NCI-H526 (cell line): ENCODE results near the gene SLC4A1AP.
A peak's percentile ranks its signal among the peaks of the same experiment; 100 is the strongest.
"Not testable (repeated sequence)": the region's sequence is repeated elsewhere in the genome, so short reads cannot be mapped to it uniquely, and the experiment has no call there.

Source experiments
- DNase-seq, 2 experiments: peaks; one replicate each; lab custom pipeline; 2025; lab: John Stamatoyannopoulos, UW

The SLC4A1AP gene

DNA sequence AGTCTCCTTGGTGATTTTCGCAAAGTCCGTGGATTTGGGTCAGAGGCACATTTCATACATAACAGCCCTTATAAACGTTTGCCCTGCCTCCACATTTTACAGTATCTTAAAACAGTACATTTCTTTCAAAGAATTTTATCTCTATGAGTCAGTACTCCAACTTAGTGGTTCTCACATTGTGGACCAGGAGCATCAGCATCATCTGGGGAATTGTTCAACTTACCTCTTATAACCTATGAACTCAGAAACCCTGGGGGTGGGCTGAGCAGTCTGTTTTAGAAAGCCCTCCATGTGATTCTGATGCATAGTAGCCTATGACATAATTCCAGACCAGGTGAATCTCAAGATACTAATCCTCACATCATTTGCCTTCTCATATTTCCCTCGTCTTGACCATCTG is 12.6 kb upstream of the SLC4A1AP start:
- DNase-seq: no peak

DNA sequence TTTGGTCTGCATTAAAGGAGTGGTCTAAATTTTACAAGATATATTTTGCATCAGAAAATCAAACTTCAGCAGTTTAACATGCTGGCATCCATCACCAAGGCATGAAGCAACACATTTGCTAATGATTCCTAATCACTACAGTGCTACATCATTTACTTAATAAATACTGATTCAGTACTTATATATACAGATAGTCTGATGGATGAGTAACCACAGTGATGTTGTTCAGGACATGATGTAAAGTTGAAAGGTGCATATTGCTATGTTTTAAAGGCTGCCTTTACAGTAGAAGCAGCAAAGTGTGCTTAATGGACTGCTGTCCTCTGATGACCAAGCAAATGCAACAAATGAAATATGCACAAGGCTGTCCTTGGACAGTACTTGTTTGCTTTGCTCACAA is 11.3 kb upstream of the SLC4A1AP start:
- DNase-seq: no peak

DNA sequence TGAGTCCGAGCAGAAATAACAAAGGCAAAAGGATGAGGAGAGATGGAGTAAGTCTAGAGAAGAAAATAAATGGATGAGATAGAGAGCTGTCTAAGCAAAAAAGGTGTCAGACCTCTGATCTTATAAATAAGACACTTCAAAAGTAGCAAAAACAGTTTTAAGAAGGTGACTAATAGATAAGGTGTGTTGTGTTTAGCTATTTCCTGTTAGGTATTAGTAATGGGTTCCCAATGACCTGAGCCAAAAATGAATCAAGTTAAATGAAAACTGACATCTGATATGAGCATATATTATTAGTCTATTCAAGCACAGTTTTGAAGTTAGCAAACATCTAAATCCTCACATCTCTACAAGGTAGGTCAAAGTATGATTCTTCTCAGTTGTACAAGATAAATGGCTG is 10.9 kb upstream of the SLC4A1AP start:
- no peak for DNase-seq

DNA sequence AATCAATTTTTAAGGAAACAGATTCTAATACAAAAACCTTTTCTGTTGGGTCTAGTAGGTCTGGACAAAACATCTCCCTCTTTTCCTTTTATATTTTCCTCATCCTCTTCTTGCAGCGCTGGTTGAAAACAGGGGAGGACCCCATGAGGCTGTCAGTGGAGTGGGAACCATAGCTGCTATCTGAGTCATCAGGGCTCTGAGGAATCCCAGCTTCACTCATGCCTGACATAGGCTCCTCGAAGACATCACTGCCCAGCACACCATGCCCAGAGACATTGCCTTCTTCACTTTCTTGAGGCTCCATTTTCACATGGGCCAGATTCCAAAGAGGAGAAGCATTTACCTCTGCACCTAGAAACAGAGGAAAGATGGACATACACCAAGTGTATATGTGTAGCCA is 10.3 kb upstream of the SLC4A1AP start:
- DNase-seq: no peak

DNA sequence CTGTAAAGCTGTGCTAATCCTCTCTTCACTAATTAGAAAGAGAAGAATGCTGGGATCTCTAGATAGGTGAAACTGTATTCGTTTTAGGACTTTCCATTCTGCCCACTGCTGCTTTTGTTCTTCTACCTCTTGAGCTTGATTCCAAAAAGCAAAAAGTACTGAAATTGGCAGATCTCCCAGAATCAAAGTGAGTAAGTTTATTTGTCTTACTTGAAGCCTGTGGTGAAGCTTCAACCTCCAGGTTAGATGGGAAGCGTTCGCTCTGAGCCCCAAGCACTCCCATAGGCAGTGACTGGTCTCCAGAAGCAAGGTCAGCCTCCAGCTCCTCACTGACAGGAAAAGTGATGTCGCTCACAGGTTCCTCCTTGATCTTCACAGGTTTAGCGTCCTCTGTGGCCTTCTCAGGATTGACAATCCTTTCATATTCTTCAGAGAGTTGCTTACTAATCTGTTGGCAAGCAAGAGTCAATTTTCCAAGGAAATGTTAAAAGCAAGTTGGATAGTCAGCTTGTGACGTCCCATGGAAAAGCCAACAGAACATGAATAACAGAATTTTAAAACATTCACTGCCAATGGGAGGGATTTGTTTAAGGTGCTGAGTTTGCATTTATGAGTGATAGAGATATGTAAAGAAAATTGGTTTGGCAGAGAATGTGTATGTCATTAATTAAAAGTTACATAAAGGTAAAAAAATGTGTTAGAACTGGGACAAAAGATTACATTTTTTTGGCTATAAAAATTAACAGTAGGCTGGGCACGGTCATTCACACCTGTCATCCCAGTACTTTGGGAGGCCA is 8.3 kb upstream of the SLC4A1AP start:
- no peak for DNase-seq

DNA sequence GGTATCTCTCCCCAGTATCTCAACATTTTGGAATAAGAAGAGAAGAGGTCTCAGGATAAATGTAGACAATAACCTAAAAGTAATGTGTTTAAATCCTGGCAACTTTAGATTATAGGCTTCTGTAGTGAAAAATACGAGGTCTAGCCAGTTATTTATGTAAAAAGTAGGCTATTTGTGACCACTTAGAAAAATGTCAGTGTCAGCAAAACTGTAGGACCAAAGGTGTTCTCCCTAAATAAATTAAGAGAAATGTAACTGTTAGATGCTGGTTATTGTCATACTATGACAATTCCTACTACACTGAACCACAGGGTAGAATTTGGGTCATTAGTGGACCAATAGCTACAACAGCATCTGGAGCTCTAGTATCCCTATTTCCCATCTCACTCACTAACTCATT is 2.3 kb upstream of the SLC4A1AP start:
- no peak for DNase-seq

DNA sequence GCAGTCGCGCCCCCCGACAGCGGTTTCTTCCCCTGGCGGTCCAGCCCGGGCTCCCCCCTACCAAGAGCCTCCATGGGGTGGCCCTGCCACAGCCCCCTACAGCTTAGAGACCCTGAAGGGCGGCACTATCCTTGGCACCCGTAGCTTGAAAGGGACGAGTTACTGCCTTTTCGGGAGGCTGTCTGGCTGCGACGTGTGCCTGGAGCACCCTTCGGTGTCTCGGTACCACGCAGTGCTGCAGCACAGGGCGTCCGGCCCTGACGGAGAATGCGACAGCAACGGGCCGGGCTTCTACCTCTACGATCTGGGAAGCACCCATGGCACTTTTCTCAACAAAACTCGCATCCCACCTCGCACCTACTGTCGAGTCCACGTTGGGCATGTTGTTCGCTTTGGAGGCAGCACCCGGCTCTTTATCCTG is 475 bp downstream of the SLC4A1AP start:
- peak in 1 of 2 experiments; percentile 33 for DNase-seq

DNA sequence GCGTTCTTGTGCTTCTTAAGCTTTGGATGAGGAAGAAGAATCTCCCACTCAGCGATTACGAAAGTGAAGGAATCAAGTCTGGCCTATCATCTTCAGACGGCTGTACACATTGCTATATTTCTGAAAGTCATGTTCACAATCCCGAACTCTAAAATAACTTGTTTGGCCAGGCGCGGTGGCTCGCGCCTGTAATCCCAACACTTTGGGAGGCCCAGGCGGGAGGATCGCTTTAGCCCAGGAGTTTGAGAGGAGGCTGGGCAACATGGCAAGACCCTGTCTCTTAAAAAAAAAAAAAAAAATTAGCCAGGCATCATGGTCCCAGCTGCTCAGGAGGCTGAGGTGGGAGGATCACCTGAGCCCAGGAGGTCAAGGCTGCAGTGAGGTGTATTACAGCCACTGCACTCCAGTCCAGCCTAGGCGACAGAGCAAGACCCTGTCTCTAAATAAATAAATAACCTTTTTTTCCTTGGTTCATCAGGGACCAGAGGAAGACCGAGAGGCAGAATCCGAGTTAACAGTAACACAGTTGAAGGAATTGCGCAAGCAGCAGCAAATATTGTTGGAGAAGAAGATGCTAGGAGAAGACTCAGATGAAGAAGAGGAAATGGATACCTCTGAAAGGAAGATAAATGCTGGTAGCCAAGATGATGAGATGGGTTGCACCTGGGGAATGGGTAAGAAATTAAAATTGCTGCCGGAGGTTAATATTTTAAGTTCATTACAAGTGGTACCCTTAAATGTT is 1.1 kb downstream of the SLC4A1AP start:
- DNase-seq: no peak

DNA sequence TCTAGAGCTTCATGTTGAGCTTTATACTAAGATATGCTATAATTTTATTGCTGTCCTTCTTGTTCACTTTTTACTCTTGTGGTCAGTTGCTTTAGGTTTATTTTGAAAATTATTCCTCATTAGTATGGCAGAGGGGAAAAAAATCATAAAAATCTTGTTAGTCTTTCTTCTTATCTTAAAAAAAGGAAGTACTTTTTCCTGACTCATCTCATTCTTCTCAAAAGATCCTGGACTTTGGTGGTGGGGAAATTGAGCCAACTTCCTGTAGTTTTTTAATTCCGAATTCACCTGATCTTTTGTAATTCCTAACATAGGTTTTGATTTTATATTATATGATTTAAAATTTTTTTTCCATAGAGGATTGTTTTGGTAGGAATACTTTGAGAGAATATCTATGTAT is 3.8 kb downstream of the SLC4A1AP start:
- DNase-seq: no peak

DNA sequence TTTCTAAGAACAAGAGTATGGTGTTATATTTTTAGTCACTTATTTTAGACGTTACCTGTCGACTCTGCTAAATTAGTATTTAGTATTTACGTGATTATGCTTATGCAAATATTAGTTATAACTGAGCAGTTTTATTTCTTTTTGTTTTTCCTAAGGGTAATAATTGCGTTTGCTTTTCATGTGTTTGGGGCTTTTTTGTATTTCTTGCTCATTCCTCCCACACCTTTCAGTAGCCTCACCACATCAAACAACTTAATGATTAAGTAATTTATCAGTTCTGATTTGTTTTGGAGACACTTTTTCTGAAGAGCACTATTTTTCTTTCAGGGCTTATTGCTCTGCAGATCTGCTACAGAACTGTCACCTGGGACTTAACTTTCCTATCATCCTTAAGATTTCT is 7.5 kb downstream of the SLC4A1AP start:
- DNase-seq: no peak

DNA sequence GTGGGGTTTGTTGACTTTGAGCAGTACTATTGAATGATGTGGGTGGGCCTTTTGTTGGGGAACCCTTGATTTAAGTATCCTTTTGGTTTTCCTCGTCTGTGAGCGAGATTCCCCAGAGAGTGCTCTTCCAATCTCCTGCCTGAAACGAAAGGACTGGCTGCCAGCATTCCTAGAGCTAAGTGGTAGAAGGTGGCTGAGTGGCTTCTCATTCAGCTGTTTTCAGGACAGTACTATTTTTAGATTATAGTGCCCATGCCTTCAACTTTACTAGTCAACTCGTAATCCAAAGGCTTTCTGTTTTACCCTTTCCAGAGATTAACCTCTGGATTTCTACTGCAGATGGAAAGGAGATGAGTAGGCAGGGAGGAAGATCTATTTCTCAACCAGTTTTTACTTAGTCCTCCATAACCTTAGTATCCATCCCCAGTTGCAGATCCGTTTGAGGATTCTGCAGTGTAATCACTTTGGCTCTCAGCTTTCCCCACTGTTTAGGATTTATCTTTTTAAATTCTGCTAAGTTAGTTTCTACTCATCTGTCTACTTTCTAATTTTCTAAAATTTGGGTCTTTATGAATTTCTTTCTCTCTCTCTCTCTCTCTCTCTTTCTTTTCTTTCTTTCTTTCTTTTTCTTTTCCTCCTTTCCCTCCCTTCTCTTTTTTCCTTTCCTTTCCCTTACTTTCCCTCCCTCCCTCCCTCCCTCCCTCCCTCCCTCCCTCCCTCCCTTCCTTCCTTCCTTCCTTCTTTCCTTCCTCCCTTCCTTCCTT is 9.2 kb downstream of the SLC4A1AP start:
- no peak for DNase-seq

DNA sequence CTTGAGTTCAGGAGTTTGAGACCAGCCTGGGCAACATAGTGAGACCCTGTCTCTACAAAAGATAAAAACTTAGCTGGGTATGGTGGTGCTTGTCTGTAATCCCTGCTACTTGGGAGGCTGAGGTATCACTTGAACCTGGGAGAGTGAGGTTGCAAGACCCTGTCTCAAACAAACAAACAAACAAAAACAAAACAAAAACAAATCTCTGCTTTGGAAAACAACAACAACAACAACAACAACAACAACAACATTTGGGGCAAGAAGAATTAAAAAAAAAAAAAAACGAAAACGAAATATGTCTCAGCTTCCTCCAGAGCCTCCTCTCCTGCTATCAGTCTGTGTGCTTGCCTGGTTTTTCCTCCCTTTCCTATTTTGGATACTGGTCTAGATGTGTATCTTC is 16.9 kb downstream of the SLC4A1AP start:
- DNase-seq: no peak

DNA sequence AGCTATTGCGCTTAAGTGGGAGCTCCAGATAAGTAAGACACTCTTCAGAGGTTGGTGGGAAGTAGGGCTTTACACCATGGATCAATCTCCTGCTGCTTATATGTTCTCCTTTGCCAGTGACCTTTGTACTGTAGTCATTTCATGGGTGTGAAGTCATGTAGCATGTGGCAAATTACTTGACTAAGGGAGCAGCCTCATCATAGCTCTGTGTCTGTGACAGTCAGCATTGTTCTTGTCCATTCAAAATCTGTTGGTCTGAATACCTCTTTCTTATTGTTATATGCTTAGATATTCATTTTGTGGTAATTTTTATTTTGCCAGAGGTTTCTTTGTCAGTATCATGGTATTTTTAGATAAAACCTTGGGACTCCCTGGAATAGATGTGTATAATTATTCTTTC is 18.2 kb downstream of the SLC4A1AP start:
- no peak for DNase-seq

DNA sequence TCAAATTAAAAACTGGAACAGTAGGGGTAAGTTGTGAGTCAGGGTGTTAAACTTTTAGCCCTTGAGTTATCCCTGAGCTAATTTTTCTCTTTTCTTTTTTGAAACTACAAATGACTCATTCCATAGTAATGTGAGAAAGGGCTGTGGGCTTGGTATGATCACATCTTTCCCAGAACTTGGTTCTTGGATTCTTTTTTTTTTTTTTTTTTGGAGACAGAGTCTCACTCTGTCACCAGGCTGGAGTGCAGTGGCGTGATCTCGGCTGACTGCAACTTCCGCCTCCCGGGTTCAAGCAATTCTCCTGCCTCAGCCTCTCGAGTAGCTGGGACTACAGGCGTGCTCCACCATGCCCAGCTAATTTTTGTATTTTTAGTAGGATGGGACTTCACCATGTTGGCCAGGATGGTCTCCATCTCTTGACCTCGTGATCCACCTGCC is 18.7 kb downstream of the SLC4A1AP start:
- not testable (repeated sequence) for DNase-seq

DNA sequence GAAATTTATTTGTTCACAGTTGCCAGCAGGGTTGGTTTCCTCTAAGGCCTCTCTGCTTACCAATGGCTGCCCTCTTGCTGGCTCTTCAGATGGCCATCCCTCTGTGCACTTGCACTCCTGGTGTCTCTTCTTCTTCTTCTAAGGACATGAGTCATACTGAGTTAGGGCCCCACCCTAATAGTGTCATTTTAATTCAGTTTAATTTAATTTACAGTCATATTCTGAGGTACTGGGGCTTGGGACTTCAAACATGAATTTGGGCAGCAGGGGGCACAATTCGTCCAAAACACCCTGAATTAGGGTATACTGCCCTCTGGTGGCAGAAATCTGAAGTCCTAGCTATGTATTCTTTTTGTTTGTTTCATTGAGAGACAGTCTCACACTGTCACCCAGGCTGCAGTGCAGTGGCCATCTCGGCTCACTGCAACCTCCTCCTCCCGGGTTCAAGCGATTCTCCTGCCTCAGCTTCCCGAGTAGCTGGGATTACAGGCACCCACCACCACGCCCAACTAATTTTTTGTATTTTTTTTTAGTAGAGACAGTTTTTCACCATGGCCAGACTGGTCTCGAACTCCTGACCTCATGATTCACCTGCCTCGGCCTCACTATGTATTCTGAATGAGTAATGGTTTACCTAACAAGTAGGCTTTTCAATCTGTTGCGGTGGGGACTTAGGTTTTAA is 19.8 kb downstream of the SLC4A1AP start:
- peak; percentile 82 to 94 for DNase-seq

DNA sequence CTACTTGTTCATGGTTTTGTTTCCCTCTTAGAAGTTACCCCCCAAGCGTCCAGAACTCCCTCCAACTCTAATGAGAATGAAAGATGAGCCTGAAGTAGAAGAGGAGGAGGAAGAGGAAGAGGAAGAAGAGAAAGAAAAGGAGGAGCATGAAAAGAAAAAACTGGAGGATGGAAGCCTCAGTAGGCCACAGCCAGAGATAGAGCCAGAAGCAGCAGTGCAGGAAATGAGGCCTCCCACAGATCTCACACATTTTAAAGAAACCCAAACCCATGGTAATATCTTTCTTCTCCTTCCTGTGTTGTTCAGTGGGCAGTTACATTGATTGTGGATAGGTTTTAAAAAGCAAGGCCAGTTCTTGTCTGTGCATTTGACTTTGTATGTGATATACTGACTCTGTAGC is 21.3 kb downstream of the SLC4A1AP start:
- not testable (repeated sequence) for DNase-seq

DNA sequence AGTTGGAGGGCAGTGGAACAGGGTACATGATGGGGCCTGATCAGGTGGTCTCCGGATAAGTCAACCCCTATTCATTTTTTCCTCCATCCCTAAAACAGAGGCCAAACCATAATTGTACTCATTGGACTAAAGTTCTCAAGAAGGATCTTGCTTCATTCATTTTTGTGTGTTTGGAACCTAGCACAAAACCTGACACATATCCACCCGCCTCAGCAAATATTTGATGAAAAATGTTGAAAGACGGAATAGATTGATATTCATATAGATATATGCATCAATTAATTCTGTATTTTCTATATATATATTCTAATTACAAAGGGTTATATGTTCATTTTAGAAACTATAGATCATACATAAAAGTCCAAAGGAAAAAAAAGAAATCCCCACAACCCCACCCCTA is 21.9 kb downstream of the SLC4A1AP start:
- no peak for DNase-seq

DNA sequence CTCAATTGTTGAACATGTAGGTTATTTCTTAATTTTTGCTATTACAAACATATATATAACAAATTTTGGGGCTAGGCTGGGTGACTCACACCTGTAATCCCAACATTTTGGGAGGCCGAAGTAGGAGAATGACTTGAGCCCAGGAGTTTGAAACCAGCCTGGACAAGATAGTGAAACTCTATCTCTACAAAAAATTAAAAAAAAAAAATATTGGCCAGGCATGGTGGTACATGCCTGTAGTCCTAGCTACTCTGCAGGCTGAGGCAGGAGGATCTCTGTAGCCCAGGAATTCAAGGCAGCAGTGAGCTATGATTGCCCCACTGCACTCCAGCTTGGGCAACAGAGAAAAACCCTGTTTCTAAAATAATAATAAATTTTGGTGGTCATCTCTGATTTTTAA is 23.5 kb downstream of the SLC4A1AP start:
- DNase-seq: no peak

DNA sequence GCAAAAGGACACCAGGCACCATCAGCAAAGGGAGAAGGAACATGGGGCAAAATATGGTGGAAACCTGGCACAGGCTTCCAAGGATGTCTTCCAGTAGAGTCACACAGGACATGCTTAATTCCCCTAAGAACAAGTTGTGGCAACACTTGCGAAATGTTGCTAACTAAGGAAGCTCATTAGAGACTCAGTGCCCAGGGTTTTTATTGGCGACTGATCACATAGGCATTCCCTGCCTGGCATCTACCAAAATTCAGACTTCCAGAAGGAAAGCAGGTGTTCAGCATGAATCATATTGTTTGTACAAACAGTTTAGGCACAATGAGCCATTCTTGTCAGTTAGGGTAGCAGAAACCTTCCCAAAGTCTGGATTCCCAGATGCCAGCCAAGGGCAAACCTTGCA is 25.7 kb downstream of the SLC4A1AP start:
- no peak for DNase-seq

DNA sequence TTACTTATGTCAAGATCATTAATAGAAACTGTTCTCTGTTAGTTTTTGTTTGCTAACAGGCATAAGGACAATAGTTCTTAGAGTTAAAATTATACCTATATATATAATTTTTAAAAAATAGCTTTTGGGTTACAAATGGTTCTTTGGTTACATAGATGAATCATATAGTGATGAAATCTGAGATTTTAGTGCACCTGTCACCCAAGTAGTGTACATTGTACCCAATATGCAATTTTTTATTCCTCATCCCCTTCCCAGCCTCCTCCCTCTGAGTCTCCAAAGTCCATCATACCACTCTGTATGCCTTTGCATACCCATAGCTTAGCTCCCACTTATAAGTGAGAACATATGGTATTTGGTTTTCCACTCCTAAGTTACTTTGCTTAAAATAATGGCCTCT is 26.4 kb downstream of the SLC4A1AP start:
- DNase-seq: no peak

DNA sequence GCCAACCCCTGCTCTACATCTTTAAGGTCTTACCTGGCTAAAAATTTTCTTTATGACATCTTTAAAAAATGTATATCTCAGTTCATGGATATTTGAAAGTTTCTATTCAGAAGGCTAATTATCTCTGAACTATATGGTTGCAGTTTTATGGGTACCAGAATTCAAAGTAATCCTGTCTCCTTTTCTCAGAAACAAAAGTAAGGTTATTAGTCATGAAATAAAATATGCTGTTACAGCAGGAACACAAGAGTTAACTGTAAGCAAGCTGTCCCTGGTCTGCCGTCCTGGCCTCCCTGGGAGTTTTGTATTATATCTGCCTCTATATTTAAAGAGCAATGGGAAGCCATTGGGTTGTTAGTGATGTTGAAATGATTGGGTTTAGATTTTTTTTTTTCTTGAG is 34.0 kb downstream of the SLC4A1AP start:
- DNase-seq: no peak

DNA sequence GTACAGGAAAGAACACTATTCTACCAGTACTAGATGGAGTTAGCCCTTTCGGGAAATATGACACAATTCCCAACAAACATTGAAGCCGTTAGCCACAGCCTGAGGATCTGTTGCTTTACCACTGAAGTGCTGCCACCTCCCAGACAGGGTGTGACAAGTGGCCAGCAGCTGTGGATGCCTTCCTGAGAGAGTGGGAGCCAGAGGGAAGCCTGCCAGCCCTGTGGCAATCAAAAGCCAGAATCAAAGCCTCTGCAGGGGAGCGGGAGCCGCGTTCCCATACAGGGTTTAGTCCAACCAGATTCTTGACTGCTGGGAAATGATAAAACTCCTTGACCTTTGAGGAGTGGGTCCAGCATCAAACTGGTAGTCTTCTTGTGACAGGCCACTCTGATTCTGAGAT is 38.0 kb downstream of the SLC4A1AP start:
- no peak for DNase-seq
